Karpas-422 (cell line): ENCODE data around the gene GID4. TPM values are rescaled to one million over a fixed set of nuclear protein-coding genes. Genes with fewer than 3 reads are reported as not detected.

ENCODE experiments used
- DNase-seq: peaks from one replicate; pipeline ENCODE4 v3.0.0-alpha.2; 2015
- H2AFZ ChIP-seq: fragments of 200-600 bp; sonication (generic); 2 replicates; pipeline ENCODE4 v1.6.1; 2014; ENCODE audit warnings: antibody characterized with exemption, low read length, mixed read lengths
- H3K27ac ChIP-seq: fragments of 200-600 bp; sonication (generic); 2 replicates; pipeline ENCODE4 v1.5.1; 2014; ENCODE audit warnings: mild to moderate bottlenecking, low read length, moderate library complexity
- H3K27me3 ChIP-seq: fragments of 200-600 bp; sonication (generic); 2 replicates; pipeline ENCODE4 v1.6.1; 2014; ENCODE audit warnings: low read length, mixed read lengths
- H3K36me3 ChIP-seq: fragments of 200-600 bp; sonication (generic); 2 replicates; pipeline ENCODE4 v1.6.1; 2014; ENCODE audit warnings: low read length, mixed read lengths; ENCODE audit not compliant: insufficient read depth
- H3K4me1 ChIP-seq: fragments of 200-600 bp; sonication (generic); 2 replicates; pipeline ENCODE4 v1.6.1; 2014; ENCODE audit warnings: mild to moderate bottlenecking, low read length, mixed read lengths
- H3K4me2 ChIP-seq: fragments of 200-600 bp; sonication (generic); 2 replicates; pipeline ENCODE4 v1.6.1; 2014; ENCODE audit warnings: low read length, low read depth, mild to moderate bottlenecking; ENCODE audit not compliant: poor library complexity, severe bottlenecking
- H3K4me3 ChIP-seq: fragments of 200-600 bp; sonication (generic); 2 replicates; pipeline ENCODE4 v1.5.1; 2014; ENCODE audit warnings: mild to moderate bottlenecking, antibody characterized with exemption, low read length, mixed read lengths
- H3K79me2 ChIP-seq: fragments of 200-600 bp; sonication (generic); 2 replicates; pipeline ENCODE4 v1.6.1; 2014; ENCODE audit warnings: mild to moderate bottlenecking, low read length, mixed read lengths
- H3K9ac ChIP-seq: fragments of 200-600 bp; sonication (generic); 2 replicates; pipeline ENCODE4 v1.6.0; 2014; ENCODE audit warnings: low read length
- H3K9me2 ChIP-seq: fragments of 200-600 bp; sonication (generic), shearing (Covaris generic); replicated peaks from 2 replicates; pipeline ENCODE4 v1.6.0; 2014; ENCODE audit warnings: mild to moderate bottlenecking, low read length, moderate library complexity; ENCODE audit not compliant: insufficient read depth
- H3K9me3 ChIP-seq: fragments of 300-700, 200-600 bp; sonication (generic); 2 replicates; pipeline ENCODE4 v1.6.1; 2014; ENCODE audit warnings: low read length, mixed read lengths
- H4K20me1 ChIP-seq: fragments of 200-600 bp; sonication (generic); 2 replicates; pipeline ENCODE4 v1.6.1; 2014; ENCODE audit warnings: mild to moderate bottlenecking, antibody characterized with exemption, low read length, low read depth; ENCODE audit not compliant: insufficient read depth
- total RNA-seq: library from RNA; depleted of rRNA; stranded (reverse); fragments of >200 nt; shearing (Covaris generic); gene quantifications from 2 replicates; pipeline ENCODE4 v1.2.3, GENCODE V29; 2014; ENCODE audit warnings: low replicate concordance

GID4 gene
- total RNA-seq, 1 experiment from 2014 or later: 8.9 TPM

DNA sequence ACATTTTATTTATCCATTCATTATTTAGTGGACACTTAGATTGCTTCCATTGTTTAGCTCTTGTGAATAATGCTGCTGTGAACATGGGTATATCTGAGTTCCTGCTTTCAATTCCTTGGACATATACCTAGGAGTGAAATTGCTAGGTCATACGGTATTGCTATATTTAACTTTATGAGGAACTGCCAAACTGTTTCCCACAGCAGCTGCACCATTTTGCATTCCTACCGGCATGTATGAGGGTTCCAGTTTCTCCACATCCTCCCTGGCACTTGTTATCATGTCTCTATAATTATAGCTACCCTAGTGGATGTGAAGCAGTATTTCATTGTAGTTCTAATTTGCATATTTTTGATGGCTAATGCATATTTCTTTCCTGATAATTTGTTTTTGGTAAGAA lies 24.8 kb downstream of the GID4 start:
- Histone ChIP-seq H3K9me3 (no peaks in the 10 kb centered on the region), H4K20me1 (no peaks in the 10 kb centered on the region), H3K9me2 (no peaks in the 10 kb centered on the region), H3K27me3 (no peaks in the 10 kb centered on the region), H2AFZ (no peak overlapping the region), H3K4me1 (peaks cover 4% of the 10 kb centered on the region), H3K4me3 (no peak overlapping the region), H3K27ac (no peak overlapping the region), H3K4me2 (no peak overlapping the region), H3K9ac (no peak overlapping the region), H3K36me3 (peaks cover 8% of the 10 kb centered on the region; the same call in 1 of the 2 replicates), H3K79me2 (no peaks in the 10 kb centered on the region)
- no peak for DNase-seq

DNA sequence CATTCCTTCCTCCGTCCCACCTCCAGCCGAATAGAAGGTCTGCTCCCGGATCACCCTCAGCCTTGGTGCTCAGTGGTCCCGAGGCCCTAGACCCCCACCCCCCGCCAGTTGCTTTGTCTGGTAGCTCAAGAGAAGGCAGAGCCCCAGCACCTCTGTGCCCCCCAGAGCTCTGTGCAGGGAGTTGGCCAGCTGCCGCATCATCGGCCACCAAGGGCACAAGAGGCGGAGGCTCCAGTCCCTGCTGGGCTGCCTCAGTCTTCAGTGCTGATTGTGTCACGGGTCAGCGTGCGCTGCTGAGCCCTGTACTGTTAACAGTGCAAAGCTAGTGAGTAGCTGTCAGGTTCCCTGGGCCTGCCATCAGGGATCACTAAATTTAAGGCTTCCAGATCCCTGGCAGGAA lies 26.3 kb downstream of the GID4 start:
- H3K4me3 ChIP-seq: no peak overlapping the region
- H3K9me2 ChIP-seq: no peaks in the 10 kb centered on the region
- H3K4me1 ChIP-seq: no peaks in the 10 kb centered on the region
- H2AFZ ChIP-seq: no peak overlapping the region
- no peaks in the 10 kb centered on the region for H3K79me2 ChIP-seq
- H3K27ac ChIP-seq: no peak overlapping the region
- H3K27me3 ChIP-seq: no peaks in the 10 kb centered on the region
- H3K9ac ChIP-seq: no peak overlapping the region
- H3K9me3 ChIP-seq: no peaks in the 10 kb centered on the region
- peaks cover 8% of the 10 kb centered on the region; the same call in 1 of the 2 replicates for H3K36me3 ChIP-seq
- H3K4me2 ChIP-seq: no peak overlapping the region
- DNase-seq: no peak
- no peaks in the 10 kb centered on the region for H4K20me1 ChIP-seq

DNA sequence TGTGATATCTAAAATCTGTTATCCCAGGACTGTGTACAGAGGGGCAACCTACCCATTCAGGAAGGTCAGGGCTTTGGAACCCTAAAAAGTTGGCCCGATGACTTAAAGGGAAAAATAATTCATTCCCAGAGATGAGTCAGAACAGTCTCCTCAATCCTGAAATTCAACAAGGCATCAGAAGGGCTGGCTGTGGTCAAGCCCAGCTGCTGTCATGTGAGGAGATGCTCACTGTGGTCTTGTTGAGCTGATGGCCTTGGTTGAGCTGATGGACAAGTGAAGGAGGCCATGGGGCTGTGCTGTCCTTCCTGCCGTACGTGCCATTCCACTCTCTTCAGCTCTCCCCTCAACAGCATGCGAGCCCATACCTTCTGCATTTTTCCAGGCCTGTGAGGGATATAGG lies 27.7 kb downstream of the GID4 start:
- Histone ChIP-seq H3K9me3 (no peaks in the 10 kb centered on the region), H3K4me3 (no peak overlapping the region), H3K27me3 (no peaks in the 10 kb centered on the region), H3K4me1 (no peaks in the 10 kb centered on the region), H4K20me1 (no peaks in the 10 kb centered on the region), H3K9ac (no peak overlapping the region), H3K27ac (no peak overlapping the region), H3K4me2 (no peak overlapping the region), H3K79me2 (no peaks in the 10 kb centered on the region), H3K9me2 (no peaks in the 10 kb centered on the region), H3K36me3 (peaks cover 7% of the 10 kb centered on the region; the same call in 1 of the 2 replicates), H2AFZ (no peak overlapping the region)
- peak; percentile 26 for DNase-seq

DNA sequence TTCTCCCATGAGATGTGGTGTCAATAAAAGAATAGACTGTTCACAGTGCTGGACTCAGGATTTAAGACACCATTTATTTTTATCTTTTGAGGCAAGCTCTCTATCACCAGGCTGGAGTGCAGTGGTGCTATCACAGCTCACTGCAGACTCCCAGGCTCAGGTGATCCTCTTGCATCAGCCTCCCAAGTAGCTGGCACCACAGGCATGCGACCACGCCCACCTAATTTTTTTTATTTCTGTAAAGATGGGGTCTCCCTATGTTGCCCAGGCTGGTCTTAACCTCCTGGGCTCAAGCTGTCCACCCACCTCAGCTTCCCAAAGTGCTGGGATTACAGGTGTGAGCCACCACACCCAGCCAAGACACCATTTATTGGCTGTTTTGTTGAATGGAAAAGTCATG lies 29.9 kb downstream of the GID4 start:
- Histone ChIP-seq H3K79me2 (no peaks in the 10 kb centered on the region), H3K9me3 (no peaks in the 10 kb centered on the region), H2AFZ (no peak overlapping the region), H3K36me3 (no peaks in the 10 kb centered on the region), H3K4me3 (no peak overlapping the region), H3K9me2 (no peaks in the 10 kb centered on the region), H3K27me3 (no peaks in the 10 kb centered on the region), H3K4me2 (no peak overlapping the region), H4K20me1 (no peaks in the 10 kb centered on the region), H3K4me1 (no peaks in the 10 kb centered on the region), H3K27ac (no peak overlapping the region), H3K9ac (no peak overlapping the region)
- no peak for DNase-seq

DNA sequence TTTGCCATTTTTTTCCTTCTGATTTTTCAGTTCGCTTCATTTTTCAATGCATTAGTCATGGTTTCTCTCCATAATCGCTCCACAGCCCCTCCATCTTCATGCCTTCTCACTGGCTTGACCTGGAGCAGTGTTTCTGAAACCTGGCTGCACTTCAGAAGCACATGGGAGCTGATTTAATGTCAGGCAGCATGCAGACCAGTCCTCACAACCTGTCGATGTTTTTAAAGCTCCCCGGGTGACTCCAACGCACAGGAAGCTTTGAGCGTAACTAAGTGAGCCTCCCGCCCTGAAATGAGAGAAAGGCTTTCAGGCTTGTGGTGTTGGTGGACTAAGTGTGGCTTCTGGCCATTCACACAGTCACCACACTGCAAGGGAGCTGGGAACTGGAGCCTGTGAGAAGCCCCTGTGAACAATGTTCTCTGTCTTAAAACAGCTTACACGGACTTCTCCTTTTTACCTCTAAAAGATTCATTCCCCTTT lies 31.7 kb downstream of the GID4 start:
- no peaks in the 10 kb centered on the region for H3K9me2 ChIP-seq
- H3K9me3 ChIP-seq: no peaks in the 10 kb centered on the region
- no peaks in the 10 kb centered on the region for H3K36me3 ChIP-seq
- no peaks in the 10 kb centered on the region for H3K79me2 ChIP-seq
- no peak for DNase-seq
- H3K4me2 ChIP-seq: no peak overlapping the region
- H3K4me1 ChIP-seq: no peaks in the 10 kb centered on the region
- no peaks in the 10 kb centered on the region for H4K20me1 ChIP-seq
- no peak overlapping the region for H3K9ac ChIP-seq
- H3K27ac ChIP-seq: no peak overlapping the region
- H2AFZ ChIP-seq: no peak overlapping the region
- H3K4me3 ChIP-seq: no peak overlapping the region
- H3K27me3 ChIP-seq: no peaks in the 10 kb centered on the region

DNA sequence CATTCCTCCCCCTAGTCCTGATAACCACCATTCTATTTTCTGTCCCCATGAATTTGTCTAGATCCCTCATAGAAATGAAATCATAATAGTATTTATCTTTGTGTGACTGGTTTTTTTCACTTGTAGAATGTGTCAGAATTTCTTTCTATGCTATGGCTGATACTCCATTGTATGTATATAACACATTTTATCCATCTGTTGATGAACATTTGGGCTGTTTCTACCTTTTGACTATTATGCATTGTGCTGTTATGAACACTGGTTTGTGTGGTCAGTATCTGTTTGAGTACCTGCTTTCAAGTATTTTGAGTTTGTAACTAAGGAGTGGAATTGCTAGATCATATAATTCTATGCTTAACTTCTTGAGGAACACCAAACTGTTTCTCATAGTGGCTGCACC lies 32.5 kb downstream of the GID4 start:
- no peaks in the 10 kb centered on the region for H3K79me2 ChIP-seq
- no peaks in the 10 kb centered on the region for H3K9me3 ChIP-seq
- DNase-seq: no peak
- H3K4me2 ChIP-seq: no peak overlapping the region
- no peak overlapping the region for H3K9ac ChIP-seq
- H3K36me3 ChIP-seq: no peaks in the 10 kb centered on the region
- no peaks in the 10 kb centered on the region for H3K9me2 ChIP-seq
- no peak overlapping the region for H3K27ac ChIP-seq
- H3K27me3 ChIP-seq: no peaks in the 10 kb centered on the region
- H3K4me1 ChIP-seq: no peaks in the 10 kb centered on the region
- no peak overlapping the region for H2AFZ ChIP-seq
- no peaks in the 10 kb centered on the region for H4K20me1 ChIP-seq
- no peak overlapping the region for H3K4me3 ChIP-seq

DNA sequence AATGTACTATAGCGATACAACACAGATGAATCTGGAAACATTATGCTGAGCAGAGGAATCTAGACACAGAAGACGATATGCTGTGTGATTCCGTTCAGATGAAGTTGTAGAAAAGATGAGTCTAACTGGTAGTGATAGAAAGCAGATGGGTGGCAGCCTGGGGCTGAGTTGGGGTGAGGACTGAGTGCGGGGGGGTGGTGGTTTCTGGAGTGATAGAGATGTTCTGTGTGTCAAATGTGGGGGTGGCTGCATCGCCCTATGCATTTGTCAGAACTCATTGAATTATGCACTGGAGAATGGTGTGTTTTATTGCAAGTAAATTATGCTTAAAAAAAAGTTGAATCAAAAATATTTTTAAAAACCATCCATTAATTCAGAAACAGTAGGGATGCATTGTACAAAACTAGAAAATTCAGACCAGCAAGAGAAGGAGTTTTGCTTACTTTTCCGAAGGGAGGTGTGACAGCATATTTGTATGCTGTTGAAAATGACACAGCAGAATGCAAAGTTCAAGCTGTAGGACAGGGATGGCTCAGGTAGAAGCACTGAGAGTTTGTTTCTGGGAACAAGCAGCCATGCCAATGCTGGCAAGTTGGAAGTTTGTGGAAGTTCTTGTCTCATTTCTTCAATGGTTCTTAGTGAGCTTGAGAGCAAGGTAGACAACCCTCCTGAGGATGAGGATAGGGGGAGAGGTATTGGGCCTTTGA lies 35.5 kb downstream of the GID4 start:
- H3K9me2 ChIP-seq: no peaks in the 10 kb centered on the region
- H3K27me3 ChIP-seq: no peaks in the 10 kb centered on the region
- DNase-seq: peak; percentile 14
- H3K4me2 ChIP-seq: no peak overlapping the region
- H3K9ac ChIP-seq: no peak overlapping the region
- H4K20me1 ChIP-seq: no peaks in the 10 kb centered on the region
- H3K27ac ChIP-seq: no peak overlapping the region
- no peaks in the 10 kb centered on the region for H3K4me1 ChIP-seq
- no peaks in the 10 kb centered on the region for H3K79me2 ChIP-seq
- no peaks in the 10 kb centered on the region for H3K9me3 ChIP-seq
- no peaks in the 10 kb centered on the region for H3K36me3 ChIP-seq
- H2AFZ ChIP-seq: no peak overlapping the region
- H3K4me3 ChIP-seq: no peak overlapping the region

DNA sequence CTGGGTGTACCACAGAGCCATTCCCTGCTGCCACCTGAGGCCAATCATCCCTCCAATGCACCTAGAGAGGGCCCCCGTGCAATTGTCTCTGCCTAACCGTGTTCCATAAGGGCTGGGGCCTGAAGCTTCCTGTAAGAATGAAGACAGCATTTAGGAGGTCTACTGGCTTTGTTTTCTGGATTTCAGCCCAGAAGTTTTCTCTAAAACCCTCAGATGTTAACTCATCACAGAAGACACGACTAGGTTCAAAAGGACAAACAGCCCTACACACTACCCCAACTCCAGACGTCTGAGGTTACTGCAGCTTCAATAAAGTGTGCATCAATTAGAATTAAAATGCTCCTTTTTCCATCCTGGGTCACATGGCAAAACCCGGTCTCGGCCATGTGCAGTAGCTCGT lies 37.7 kb downstream of the GID4 start:
- H3K79me2 ChIP-seq: no peaks in the 10 kb centered on the region
- no peak overlapping the region for H3K9ac ChIP-seq
- no peaks in the 10 kb centered on the region for H3K27me3 ChIP-seq
- H3K4me2 ChIP-seq: no peak overlapping the region
- no peaks in the 10 kb centered on the region for H4K20me1 ChIP-seq
- H3K9me2 ChIP-seq: no peaks in the 10 kb centered on the region
- H3K9me3 ChIP-seq: no peaks in the 10 kb centered on the region
- H3K27ac ChIP-seq: no peak overlapping the region
- H3K4me1 ChIP-seq: no peaks in the 10 kb centered on the region
- H3K36me3 ChIP-seq: no peaks in the 10 kb centered on the region
- DNase-seq: peak; percentile 12
- no peak overlapping the region for H3K4me3 ChIP-seq
- H2AFZ ChIP-seq: no peak overlapping the region
